Type B pancreatic cell (in vitro differentiated cells): ENCODE results near the gene RELB. TPM values are rescaled to one million over a fixed set of nuclear protein-coding genes. Genes with fewer than 3 reads are reported as not detected.
"Not testable (repeated sequence)": the region's sequence is repeated elsewhere in the genome, so short reads cannot be mapped to it uniquely, and the experiment has no call there.

Experiments used
- DNase-seq: peaks from one replicate; pipeline ENCODE4 v3.0.0; 2021; ENCODE audit warnings: mixed read lengths; ENCODE audit not compliant: unreplicated experiment; ENCODE audit errors: extremely low spot score
- H3K27ac Mint-ChIP-seq: 2 replicates; pipeline ENCODE4 v1.8.0; 2021; ENCODE audit warnings: mild to moderate bottlenecking, mixed read lengths
- H3K27me3 Mint-ChIP-seq: 2 replicates; pipeline ENCODE4 v1.8.0; 2021; ENCODE audit warnings: mixed read lengths
- H3K36me3 Mint-ChIP-seq: 2 replicates; pipeline ENCODE4 v1.8.0; 2021; ENCODE audit warnings: mixed read lengths
- H3K4me1 Mint-ChIP-seq: one replicate; pipeline ENCODE4 v1.8.0; 2021; ENCODE audit warnings: mixed read lengths; ENCODE audit not compliant: unreplicated experiment
- H3K4me3 Mint-ChIP-seq: 2 replicates; pipeline ENCODE4 v1.8.0; 2021; ENCODE audit warnings: mild to moderate bottlenecking, mixed read lengths
- H3K9me3 Mint-ChIP-seq: 2 replicates; pipeline ENCODE4 v1.8.0; 2021; ENCODE audit warnings: mixed read lengths
- total RNA-seq: library from RNA; stranded (reverse); gene quantifications from 2 replicates; pipeline ENCODE4 v1.2.1, GENCODE V29; 2021; ENCODE audit warnings: low replicate concordance
- TF ChIP-seq, protein P1 (sequence below): fragments of 200-600 bp; sonication (generic); conservative IDR thresholded peaks from 2 replicates; pipeline ENCODE4 v1.5.0; 2021; ENCODE audit warnings: antibody characterized with exemption, mild to moderate bottlenecking

Gene RELB
- total RNA-seq, 1 donor from 2014 or later: 6.9 TPM

DNA sequence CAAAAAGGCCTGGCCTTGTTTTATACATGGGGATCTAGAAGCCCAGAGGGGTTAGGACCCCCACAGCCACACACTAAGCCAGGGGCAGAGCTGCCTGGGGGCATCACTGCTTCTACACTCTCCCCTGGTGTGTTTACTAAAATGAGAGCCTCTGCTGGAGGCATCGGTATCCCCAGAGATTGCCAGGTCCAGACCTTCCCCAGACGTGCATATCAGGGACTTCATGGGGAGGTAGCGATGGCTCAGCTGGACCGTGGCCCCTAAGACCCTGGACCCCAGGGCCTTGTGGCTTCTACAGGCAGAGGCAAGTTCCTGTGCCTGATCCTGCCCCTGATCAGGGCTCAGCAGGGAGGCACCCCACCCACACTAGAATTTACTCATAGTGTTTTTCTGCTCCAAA, 32.6 kb upstream of the RELB start:
- no peak overlapping the region for H3K27ac Mint-ChIP-seq
- no peaks in the 10 kb centered on the region for H3K4me1 Mint-ChIP-seq

DNA sequence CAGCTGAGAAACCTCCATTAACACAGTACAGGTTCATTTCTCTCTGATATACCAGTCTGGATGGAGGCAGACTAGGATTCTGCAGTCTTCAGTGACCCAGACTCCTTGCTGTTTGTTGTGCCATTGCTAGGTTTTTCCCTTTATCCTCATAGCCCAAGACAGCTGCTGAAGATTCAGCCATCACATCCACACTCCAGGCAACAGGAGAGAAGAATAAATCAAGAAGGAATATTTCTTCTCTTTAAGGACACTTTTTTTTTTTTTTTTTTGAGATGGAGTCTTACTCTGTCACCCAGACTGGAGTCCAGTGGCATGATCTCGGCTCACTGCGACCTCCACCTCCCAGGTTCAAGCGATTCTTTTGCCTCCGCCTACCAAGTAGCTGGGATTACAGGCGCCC, 31.8 kb upstream of the RELB start:
- no peak for DNase-seq
- TF ChIP-seq, protein P1, sequence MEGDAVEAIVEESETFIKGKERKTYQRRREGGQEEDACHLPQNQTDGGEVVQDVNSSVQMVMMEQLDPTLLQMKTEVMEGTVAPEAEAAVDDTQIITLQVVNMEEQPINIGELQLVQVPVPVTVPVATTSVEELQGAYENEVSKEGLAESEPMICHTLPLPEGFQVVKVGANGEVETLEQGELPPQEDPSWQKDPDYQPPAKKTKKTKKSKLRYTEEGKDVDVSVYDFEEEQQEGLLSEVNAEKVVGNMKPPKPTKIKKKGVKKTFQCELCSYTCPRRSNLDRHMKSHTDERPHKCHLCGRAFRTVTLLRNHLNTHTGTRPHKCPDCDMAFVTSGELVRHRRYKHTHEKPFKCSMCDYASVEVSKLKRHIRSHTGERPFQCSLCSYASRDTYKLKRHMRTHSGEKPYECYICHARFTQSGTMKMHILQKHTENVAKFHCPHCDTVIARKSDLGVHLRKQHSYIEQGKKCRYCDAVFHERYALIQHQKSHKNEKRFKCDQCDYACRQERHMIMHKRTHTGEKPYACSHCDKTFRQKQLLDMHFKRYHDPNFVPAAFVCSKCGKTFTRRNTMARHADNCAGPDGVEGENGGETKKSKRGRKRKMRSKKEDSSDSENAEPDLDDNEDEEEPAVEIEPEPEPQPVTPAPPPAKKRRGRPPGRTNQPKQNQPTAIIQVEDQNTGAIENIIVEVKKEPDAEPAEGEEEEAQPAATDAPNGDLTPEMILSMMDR: no peak
- Mint-ChIP-seq H3K4me1 (no peaks in the 10 kb centered on the region), H3K4me3 (no peak overlapping the region), H3K9me3 (no peaks in the 10 kb centered on the region), H3K27ac (no peak overlapping the region), H3K27me3 (no peaks in the 10 kb centered on the region), H3K36me3 (peaks cover 13% of the 10 kb centered on the region)

More for the DNA sequence above, 32.6 kb upstream of the RELB start:
- no peaks in the 10 kb centered on the region for H3K9me3 Mint-ChIP-seq
- H3K4me3 Mint-ChIP-seq: no peak overlapping the region
- no peak for DNase-seq
- TF ChIP-seq, protein P1: no peak
- H3K27me3 Mint-ChIP-seq: no peaks in the 10 kb centered on the region
- H3K36me3 Mint-ChIP-seq: peaks cover 11% of the 10 kb centered on the region

DNA sequence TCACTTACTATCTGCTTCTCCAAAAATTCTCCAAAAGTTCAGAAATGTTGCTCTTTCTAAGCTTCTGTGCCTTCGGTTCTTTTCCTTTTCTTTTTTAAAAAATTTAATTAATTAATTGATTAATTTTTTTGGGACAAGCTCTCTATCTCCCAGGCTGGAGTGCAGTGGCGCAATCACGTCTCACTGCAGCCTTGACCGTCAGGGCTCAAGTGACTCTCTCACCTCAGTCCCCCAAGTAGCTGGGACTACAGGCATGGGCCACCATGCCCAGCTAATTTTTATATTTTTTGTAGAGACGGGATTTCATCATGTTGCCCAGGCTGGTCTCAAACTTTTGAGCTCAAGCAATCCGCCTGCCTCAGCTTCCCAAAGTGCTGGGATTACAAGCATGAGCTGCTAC, 29.8 kb upstream of the RELB start:
- H3K4me1 Mint-ChIP-seq, H3K9me3 Mint-ChIP-seq, H3K36me3 Mint-ChIP-seq, H3K27me3 Mint-ChIP-seq, DNase-seq, H3K27ac Mint-ChIP-seq, H3K4me3 Mint-ChIP-seq: not testable (repeated sequence)

DNA sequence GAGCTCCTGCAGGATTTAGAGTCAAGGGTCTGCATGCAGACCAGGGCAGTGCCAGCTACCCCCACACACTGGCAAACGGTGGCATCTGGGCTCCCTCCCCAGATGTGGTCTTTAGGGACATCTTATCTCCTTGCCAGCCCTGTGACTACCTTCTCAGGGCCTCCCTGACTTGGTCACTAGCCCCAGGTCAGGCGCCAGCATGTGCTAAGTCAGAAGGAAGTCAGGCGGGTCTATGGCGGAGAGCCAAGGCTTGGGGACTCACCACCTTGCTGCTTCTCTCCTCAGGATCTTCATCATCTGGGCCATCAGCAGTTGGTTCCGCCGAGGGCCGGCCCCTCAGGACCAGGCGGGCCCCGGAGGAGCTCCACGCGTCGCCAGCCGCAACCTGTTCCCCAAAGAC, 28.5 kb upstream of the RELB start:
- Mint-ChIP-seq H3K27me3 (no peaks in the 10 kb centered on the region), H3K9me3 (no peaks in the 10 kb centered on the region), H3K4me3 (no peak overlapping the region), H3K27ac (no peak overlapping the region), H3K4me1 (no peaks in the 10 kb centered on the region), H3K36me3 (peaks cover 6% of the 10 kb centered on the region)
- no peak for DNase-seq
- TF ChIP-seq, protein P1: no peak

DNA sequence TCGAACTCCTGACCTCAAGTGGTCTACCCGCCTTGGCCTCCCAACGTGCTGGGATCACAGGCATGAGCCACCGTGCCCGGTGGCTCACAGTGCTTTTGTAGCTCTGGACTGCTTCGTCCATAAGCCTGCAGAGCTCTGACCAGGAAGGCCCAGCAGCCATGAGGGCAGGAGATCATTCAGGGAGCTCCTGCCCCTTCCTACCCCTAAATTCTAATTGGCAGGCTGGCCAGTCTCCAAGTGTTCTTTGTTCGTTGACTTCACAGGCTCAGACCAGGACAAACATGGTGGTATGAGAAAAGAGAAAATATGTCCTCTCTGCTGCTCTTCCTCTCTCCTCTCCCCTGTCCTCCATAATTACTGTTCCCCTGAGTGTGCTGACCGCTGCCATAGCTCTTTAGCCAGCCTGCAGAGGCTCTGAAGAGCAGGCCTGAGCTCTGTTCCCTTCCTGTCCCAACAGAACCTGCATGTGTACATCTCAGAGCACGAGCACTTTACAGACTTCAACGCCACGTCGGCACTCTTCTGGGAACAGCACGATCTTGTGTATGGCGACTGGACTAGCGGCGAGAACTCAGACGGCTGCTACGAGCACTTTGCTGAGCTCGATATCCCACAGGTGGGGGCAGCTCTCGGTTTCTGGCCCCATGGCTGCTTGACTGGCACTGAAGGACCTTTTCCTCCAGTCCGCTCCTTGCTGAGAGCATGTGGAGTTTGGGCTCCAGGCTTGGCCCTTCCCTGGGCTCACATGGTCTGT, 27.1 kb upstream of the RELB start:
- Mint-ChIP-seq H3K4me1 (no peaks in the 10 kb centered on the region), H3K4me3 (no peak overlapping the region), H3K36me3 (peaks cover 3% of the 10 kb centered on the region), H3K27me3 (no peaks in the 10 kb centered on the region), H3K27ac (no peak overlapping the region), H3K9me3 (no peaks in the 10 kb centered on the region)
- no peak for DNase-seq
- TF ChIP-seq, protein P1: no peak

DNA sequence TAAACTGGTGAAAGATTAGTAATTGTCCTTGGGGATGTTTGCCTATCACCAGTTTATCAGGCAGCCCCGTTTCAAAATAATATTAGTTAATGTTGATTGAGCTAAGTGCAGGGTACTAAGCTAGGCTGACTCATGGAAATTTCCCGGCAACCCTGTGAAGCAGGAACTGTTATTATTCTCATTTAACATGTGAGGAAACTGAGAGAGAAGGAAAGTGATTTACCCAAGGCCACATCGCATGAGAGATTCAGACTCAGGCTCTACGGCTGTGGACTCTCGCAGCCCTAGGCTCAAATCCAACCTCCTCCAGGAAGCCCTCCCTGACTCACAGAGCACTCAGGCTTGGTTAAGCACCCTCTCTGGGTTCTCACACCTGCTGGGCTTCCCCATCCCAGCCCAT, 26.4 kb upstream of the RELB start:
- no peaks in the 10 kb centered on the region for H3K4me1 Mint-ChIP-seq
- H3K9me3 Mint-ChIP-seq: no peaks in the 10 kb centered on the region
- H3K27ac Mint-ChIP-seq: no peak overlapping the region
- TF ChIP-seq, protein P1: no peak
- H3K36me3 Mint-ChIP-seq: peaks cover 3% of the 10 kb centered on the region
- H3K4me3 Mint-ChIP-seq: no peak overlapping the region
- no peaks in the 10 kb centered on the region for H3K27me3 Mint-ChIP-seq
- no peak for DNase-seq
